Mononuclear cell (primary cell): ENCODE results near the gene TERT. TPM values are rescaled to one million over a fixed set of nuclear protein-coding genes. Genes with fewer than 3 reads are reported as not detected.
"Not testable (repeated sequence)": the region's sequence is repeated elsewhere in the genome, so short reads cannot be mapped to it uniquely, and the experiment has no call there.

ENCODE experiments used
- H3K27me3 ChIP-seq: 2 replicates; pipeline ENCODE4 v1.6.0; 2011; ENCODE audit warnings: low read length, control low read depth; ENCODE audit not compliant: insufficient read depth
- H3K4me1 ChIP-seq: 2 replicates; pipeline ENCODE4 v1.5.1; 2011; ENCODE audit warnings: mild to moderate bottlenecking, low read length, control low read depth; ENCODE audit not compliant: insufficient read depth
- H3K4me3 ChIP-seq: 2 replicates; pipeline ENCODE4 v1.5.1; 2011; ENCODE audit warnings: mild to moderate bottlenecking, low read length, moderate library complexity
- H3K9me3 ChIP-seq: 2 replicates; pipeline ENCODE4 v1.5.1; 2011; ENCODE audit warnings: low read depth, mild to moderate bottlenecking, control low read depth, low read length
- total RNA-seq: library from RNA; depleted of rRNA; stranded (reverse); fragments of >200 nt; gene quantifications from one replicate; pipeline ENCODE4 v1.2.3, GENCODE V29; 2012

TERT gene
- total RNA-seq, 1 donor = under 0.01 TPM

DNA sequence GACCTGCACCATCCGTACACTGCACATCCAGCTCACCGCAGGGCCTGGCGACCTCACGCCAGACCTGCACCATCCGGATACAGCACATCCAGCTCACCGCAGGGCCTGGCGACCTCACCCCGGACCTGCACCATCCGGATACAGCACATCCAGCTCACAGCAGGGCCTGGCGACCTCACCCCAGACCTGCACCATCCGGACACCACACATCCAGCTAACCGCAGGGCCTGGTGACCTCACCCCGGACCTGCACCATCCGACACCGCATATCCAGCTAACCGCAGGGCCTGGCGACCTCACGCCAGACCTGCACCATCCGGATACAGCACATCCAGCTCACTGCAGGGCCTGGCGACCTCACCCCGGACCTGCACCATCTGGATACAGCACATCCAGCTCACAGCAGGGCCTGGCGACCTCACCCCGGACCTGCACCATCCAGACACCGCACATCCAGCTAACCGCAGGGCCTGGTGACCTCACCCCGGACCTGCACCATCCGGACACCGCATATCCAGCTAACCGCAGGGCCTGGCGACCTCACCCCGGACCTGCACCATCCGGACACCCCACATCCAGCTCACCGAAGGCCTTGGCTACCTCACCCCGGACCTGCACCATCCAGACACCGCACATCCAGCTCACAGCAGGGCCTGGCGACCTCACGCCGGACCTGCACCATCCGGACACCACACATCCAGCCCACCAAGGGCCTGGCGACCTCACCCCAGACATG lies 11.7 kb downstream of the TERT start:
- H3K27me3 ChIP-seq, H3K4me3 ChIP-seq, H3K4me1 ChIP-seq, H3K9me3 ChIP-seq: not testable (repeated sequence)

DNA sequence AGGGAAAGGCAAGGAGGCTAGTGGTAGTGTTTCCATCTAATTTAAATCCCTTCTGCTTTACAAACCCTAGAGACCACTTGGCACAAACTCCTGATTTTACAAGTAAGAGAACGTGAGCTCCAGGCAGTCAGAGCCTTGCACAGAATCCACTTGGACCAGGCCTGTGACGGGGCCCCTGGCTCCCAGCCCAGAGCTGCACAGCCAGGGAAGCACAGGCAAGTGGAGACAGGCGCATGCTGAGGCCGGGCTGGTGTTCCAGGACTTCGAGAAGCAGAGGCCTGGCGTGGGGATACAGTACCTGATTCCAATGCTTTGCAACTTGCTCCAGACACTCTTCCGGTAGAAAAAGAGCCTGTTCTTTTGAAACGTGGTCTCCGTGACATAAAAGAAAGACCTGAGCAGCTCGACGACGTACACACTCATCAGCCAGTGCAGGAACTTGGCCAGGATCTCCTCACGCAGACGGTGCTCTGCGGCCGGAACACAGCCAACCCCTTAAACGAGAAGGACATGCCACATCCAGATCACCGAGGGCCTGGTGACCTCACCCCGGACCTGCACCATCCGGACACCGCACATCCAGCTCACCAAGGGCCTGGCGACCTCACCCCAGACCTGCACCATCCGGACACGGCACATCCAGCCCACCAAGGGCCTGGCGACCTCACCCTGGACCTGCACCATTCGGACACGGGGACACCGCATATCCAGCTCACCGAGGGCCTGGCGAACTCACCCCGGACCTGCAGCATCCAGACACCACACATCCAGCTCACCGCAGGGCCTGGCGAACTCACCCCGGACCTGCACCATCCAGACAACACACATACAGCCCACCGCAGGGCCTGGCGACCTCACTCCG lies 12.5 kb downstream of the TERT start:
- Histone ChIP-seq H3K27me3 (no peaks in the 10 kb centered on the region), H3K4me3 (no peak overlapping the region), H3K9me3 (no peaks in the 10 kb centered on the region), H3K4me1 (no peaks in the 10 kb centered on the region)

DNA sequence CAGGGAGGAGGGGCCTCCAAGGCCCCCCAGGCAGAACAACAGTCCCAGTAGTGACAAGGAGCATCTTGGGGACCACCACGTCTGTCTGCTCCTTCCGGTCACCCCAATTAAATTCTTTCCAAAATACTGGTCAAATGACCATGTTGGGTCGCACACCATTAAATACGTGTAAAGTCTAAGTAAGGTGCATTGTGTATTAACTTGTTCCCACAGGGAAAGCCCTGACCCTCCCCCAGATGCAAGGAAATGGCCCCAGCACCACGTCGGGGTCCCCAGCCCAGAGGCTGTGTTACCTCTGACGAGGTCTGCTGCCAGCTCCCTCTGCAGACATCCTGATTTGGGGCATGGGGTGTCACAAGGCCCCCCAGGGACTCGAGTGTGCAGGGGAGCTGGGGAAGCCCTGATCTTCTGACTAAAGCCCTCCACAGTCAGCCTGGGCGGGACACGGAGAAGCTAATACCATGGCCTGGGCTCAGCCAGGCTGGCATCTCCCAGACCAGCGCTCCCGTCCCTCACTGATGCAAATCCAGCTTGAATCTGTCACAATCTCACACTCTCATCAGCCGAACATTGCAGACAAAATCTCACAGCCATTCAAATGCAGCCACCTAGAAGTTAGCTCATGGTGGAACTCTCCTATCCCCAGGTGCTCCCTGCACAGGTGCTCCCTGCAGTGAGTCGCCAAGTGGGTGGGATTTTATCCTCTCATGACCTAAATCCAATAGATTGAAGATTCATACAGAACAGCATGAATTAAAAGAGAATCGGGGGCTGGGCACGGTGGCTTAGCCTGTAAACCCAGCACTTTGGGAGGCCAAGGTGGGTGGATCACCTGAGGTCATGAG lies 13.6 kb downstream of the TERT start:
- no peaks in the 10 kb centered on the region for H3K4me1 ChIP-seq
- H3K4me3 ChIP-seq = no peak overlapping the region
- no peaks in the 10 kb centered on the region for H3K27me3 ChIP-seq
- H3K9me3 ChIP-seq = no peaks in the 10 kb centered on the region

DNA sequence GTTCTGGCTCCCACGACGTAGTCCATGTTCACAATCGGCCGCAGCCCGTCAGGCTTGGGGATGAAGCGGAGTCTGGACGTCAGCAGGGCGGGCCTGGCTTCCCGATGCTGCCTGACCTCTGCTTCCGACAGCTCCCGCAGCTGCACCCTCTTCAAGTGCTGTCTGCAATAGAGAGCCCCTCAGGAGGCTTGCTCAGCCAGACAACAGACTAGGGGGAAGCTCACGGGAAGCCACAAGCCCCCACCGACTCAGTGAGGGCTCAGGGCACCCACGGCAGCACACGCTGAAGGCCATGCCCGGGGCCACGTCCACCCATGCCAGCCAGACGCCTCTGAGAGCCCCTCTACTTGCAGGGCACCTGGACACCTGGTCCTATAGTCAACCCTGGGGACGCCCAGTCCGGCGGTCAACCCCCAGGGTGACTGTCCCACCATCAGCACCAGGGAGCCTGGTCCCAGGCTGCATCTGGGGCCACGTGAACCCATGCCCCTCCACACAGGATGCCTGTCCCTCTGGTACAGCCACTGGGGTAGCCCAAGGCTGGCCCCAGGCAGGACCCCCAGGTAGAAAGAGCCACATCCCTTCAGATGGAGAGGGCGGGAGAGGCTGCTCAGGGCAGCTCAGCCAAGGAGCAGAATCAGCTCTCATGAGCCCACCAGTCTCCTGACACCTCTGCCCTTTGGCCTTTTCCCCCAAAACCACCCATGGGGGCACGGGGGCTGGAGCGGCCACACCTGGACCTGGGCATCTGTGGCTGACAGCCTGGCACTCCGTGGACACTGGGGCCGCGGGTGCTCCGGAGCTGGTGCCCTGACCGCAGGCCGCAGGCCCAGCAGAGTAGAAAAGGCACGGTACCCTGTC lies 14.5 kb downstream of the TERT start:
- Histone ChIP-seq H3K4me3 (no peak overlapping the region), H3K9me3 (no peaks in the 10 kb centered on the region), H3K4me1 (no peaks in the 10 kb centered on the region), H3K27me3 (no peaks in the 10 kb centered on the region)

DNA sequence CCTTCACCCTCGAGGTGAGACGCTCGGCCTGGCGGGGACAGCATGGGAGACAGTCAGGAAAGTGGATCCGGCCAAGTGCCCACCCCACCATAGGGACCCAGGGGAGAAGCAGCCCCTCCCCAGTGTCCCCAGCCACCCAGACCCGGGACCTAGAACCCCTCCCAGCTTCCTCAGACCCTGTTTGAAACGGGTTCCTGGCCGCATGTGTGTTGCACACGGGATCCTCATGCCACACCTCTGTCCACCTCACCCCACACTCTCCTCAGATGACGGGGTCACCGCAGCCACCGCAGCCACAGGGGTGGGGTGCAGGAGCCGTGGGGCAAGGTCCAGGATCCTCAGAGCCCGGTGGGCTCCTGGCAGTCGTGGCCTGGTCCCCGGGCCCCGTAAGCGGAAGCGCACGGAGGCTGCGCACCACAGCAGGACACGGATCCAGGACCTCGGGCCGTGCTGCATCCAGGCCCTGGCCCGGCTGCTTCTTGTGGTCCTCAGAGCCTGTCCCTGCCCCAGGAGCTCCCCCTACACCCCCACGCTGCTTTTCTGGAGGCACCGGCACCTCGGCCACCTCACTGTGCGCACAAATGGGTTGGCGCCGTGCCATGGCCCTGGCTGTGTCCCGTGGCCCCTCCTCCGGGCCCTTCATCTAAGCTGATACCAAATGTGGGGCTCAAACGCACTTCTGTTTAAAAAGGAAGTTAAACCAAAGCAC lies 15.3 kb downstream of the TERT start:
- Histone ChIP-seq H3K27me3 (no peaks in the 10 kb centered on the region), H3K4me3 (no peak overlapping the region), H3K4me1 (no peaks in the 10 kb centered on the region), H3K9me3 (no peaks in the 10 kb centered on the region)

DNA sequence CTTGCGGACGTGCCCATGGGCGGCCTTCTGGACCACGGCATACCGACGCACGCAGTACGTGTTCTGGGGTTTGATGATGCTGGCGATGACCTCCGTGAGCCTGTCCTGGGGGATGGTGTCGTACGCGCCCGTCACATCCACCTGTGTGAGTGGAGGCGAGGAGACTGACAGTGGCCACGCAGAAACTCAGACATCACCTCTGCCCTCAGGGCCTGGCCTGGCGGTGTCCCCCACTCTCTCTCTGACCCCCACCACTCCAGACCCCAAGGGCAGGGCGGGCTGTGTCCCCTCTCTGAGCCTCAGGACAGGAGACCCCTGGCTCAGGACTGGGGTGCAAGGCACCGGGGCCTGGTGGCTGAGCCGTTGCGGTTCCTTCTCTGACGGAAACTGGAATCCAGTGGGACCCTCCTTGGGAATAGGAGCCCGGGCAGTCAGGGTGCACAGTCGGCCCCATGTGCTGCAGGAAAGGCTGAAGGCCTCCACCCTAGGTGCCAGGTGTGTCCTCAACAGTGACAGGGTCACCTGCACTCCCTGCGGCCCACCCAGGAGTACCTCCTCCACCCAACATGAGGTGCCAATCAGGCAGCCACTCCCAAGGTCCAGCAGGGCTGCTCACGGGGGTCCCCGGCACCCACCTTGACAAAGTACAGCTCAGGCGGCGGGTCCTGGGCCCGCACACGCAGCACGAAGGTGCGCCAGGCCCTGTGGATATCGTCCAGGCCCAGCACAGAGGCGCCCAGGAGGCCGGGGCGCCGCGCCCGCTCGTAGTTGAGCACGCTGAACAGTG lies 16.0 kb downstream of the TERT start:
- Histone ChIP-seq H3K27me3 (no peaks in the 10 kb centered on the region), H3K9me3 (no peaks in the 10 kb centered on the region)

DNA sequence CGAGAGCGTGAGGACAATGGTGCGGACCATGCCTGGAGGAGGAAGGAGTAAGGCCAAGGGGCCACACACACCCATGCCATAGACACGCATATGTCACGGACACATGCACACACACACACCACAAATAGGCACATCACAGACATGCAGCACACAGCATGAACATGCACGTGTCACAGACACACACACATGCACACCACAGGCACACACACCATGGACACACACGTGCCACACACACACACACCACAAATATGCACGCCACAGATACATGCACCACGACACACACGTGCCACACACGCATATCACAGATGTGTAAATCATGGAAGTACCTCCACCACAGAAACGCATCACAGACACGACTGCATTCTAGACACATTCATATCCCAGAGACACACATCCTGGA lies 16.7 kb downstream of the TERT start:
- Histone ChIP-seq H3K4me3 (no peak overlapping the region), H3K27me3 (no peaks in the 10 kb centered on the region)

More for the DNA sequence above, 16.0 kb downstream of the TERT start:
- no peak overlapping the region for H3K4me3 ChIP-seq
- H3K4me1 ChIP-seq = no peaks in the 10 kb centered on the region

DNA sequence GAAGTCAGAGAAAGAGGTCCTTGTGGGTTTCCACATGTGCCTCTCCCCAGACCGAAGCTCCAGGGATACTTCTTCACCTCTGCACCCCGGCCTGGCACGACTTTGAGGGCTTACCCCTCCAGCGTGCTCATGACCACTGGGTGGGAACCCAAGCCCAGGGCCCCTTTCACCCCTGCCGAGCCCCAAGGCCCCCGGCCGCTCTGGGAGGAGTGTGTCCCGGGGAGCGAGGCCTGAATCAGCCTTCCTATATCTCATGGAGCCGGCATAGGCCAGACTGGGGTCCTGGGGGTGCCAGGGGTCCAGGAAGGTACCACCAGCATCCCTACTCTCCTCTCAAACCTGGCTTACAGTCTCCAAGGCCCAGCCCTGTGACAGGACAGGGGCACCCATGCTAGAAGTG lies 17.1 kb downstream of the TERT start:
- Histone ChIP-seq H3K9me3 (no peaks in the 10 kb centered on the region), H3K27me3 (no peaks in the 10 kb centered on the region)

More for the DNA sequence above, 16.7 kb downstream of the TERT start:
- no peaks in the 10 kb centered on the region for H3K4me1 ChIP-seq
- no peaks in the 10 kb centered on the region for H3K9me3 ChIP-seq

DNA sequence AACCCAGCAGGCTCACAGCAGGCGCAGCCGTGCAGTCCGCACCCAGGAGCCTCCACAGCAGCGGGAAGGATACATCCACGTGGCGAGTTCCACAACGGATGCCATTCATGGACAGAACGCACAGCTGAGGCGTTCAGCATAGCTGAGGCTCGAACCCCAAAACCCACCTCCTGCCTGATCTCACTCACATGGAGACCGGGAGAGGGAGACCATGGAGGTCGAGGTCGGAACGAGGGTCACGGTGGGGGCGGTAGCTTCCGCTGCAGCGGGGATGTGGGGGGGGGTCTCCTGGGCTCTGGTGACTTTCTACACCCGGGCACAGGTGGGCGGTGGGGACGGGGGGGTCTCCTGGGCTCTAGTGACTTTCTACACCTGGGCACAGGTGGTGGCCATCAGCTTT lies 17.5 kb downstream of the TERT start:
- H3K4me3 ChIP-seq = no peak overlapping the region
- no peaks in the 10 kb centered on the region for H3K9me3 ChIP-seq
- H3K4me1 ChIP-seq = no peaks in the 10 kb centered on the region
- H3K27me3 ChIP-seq = no peaks in the 10 kb centered on the region

More for the DNA sequence above, 17.1 kb downstream of the TERT start:
- H3K4me1 ChIP-seq = no peaks in the 10 kb centered on the region
- H3K4me3 ChIP-seq = no peak overlapping the region

DNA sequence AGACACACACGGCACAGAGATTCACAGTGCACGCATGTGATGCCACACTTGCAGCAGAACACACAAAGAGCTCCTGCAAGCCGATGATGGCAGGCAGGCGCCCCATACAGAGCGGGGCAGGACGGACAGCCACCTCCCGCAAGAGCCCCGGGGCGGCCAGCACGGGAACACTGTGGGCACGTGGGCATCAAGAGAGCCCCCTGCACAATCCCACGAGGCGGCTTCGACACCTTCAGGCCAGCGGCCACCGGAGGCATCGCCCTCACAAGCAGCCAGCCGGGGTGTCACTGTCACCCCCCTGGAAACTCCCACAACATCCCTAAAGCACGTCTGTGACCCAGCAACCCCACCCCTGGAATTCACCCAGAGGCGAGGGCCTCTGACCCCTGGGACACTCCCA lies 17.9 kb downstream of the TERT start:
- no peaks in the 10 kb centered on the region for H3K9me3 ChIP-seq
- no peak overlapping the region for H3K4me3 ChIP-seq
- H3K27me3 ChIP-seq = no peaks in the 10 kb centered on the region
- H3K4me1 ChIP-seq = no peaks in the 10 kb centered on the region

DNA sequence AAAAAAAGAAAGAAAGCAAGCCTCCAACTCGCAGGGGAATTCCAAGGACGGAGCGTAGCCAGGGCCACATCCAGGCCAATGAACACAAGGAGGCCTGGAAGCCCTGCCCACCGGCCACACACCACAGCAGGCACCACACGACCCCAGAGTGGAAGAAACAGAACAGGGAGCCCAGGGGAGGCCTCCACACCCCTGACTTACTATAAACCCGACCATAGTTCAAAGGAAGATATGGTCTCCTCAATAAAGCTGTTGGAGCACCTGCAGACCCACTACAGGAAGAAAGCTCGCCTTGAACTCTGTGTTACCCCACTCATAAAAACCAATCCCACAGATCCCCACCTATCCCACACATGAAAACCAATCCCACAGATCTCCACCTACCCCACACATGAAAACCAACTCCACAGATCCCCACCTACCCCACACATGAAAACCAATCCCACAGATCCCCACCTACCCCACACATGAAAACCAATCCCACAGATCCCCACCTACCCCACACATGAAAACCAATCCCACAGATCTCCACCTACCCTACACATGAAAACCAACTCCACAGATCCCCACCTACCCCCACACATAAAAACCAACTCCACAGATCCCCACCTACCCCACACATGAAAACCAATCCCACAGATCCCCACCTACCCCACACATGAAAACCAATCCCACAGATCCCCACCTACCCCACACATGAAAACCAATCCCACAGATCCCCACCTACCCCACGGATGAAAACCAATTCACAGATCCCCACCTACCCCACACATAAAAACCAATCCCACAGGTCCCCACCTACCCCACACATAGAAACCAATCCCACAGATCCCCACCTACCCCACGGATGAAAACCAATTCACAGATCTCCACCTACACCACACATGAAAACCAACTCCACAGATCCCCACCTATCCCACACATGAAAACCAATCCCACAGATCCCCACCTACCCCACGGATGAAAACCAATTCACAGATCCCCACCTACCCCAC lies 19.2 kb downstream of the TERT start:
- H3K4me3 ChIP-seq, H3K4me1 ChIP-seq, H3K27me3 ChIP-seq, H3K9me3 ChIP-seq: not testable (repeated sequence)

GRCh38 chr5:1274471-1274870 lies 20.4 kb downstream of the TERT start:
- no peak overlapping the region for H3K4me3 ChIP-seq
- no peaks in the 10 kb centered on the region for H3K4me1 ChIP-seq
- no peaks in the 10 kb centered on the region for H3K9me3 ChIP-seq
- no peaks in the 10 kb centered on the region for H3K27me3 ChIP-seq
